PFSK-1 (cell line): ENCODE results near the gene ZP3.

ENCODE experiments used
- POLR2AphosphoS5 ChIP-seq: IDR thresholded peaks from 2 replicates; pipeline ENCODE4 v1.6.1; 2012; ENCODE audit warnings: low read depth, mild to moderate bottlenecking, control low read depth, low read length, moderate library complexity
- SIN3A ChIP-seq: IDR thresholded peaks from 2 replicates; pipeline ENCODE4 v1.6.1; 2012; ENCODE audit warnings: mild to moderate bottlenecking, low read length, moderate library complexity, borderline replicate concordance; ENCODE audit not compliant: insufficient read depth
- TAF1 ChIP-seq: IDR thresholded peaks from 2 replicates; pipeline ENCODE4 v1.6.1; 2012; ENCODE audit warnings: low read length, control low read depth, borderline replicate concordance; ENCODE audit not compliant: insufficient read depth
- TF ChIP-seq, protein P1 (sequence below), 2 experiments: IDR thresholded peaks; 2 replicates each; pipeline versions ENCODE4 v1.6.1 to v1.8.0; 2011 to 2012; ENCODE audit warnings: low read depth in 2 of 2, low read length in 2 of 2, control low read depth in 1 of 2, inconsistent platforms in 1 of 2, mild to moderate bottlenecking in 1 of 2, moderate library complexity in 1 of 2; ENCODE audit not compliant: insufficient read depth in 1 of 2

DNA sequence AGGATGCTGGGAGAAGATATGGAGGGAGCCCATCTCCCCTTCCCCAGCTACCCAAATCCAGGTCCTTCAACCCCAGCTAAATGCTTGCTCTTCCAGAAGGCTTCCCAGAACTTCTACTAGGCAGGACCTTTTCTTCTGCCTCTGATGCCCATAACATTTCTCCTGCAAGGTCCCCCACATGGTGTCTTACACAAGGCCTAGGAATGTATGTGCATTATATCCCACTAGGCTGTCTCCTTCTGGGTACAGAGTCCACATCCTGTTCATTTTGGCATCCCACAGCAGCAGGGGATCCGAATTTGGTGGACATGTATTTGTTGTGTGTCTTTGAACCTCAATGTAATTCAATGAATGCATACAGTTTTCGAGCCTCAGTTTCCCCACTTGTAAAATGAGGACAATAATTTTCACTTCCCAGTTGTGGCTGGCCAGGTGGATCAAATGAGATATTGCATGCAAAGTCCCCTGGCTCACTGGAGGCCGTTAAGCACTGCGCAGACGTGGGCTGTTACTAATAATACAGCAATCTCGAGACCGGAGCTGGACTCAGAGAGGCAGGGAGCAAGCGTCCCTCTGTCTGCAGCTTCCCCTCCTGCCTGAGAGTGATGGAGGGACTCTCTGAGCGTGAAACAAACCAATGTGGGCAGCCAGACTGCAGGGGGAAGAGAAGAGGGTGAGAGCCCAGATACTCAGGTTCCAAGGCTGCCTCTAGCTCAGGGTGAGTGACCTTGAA lies 47.4 kb upstream of the ZP3 start:
- TF ChIP-seq POLR2AphosphoS5 (no peak), SIN3A (no peak), TAF1 (no peak)
- TF ChIP-seq, protein P1, sequence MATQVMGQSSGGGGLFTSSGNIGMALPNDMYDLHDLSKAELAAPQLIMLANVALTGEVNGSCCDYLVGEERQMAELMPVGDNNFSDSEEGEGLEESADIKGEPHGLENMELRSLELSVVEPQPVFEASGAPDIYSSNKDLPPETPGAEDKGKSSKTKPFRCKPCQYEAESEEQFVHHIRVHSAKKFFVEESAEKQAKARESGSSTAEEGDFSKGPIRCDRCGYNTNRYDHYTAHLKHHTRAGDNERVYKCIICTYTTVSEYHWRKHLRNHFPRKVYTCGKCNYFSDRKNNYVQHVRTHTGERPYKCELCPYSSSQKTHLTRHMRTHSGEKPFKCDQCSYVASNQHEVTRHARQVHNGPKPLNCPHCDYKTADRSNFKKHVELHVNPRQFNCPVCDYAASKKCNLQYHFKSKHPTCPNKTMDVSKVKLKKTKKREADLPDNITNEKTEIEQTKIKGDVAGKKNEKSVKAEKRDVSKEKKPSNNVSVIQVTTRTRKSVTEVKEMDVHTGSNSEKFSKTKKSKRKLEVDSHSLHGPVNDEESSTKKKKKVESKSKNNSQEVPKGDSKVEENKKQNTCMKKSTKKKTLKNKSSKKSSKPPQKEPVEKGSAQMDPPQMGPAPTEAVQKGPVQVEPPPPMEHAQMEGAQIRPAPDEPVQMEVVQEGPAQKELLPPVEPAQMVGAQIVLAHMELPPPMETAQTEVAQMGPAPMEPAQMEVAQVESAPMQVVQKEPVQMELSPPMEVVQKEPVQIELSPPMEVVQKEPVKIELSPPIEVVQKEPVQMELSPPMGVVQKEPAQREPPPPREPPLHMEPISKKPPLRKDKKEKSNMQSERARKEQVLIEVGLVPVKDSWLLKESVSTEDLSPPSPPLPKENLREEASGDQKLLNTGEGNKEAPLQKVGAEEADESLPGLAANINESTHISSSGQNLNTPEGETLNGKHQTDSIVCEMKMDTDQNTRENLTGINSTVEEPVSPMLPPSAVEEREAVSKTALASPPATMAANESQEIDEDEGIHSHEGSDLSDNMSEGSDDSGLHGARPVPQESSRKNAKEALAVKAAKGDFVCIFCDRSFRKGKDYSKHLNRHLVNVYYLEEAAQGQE (IDR thresholded peaks at IDR 0.05; ENCODE audit: insufficient read depth in 1 of 2, low read depth in 2 of 2, low read length in 2 of 2): no peak
